NOMO-1 (cell line): Measurements from ENCODE around the gene DHH.
"Not testable (repeated sequence)": the region's sequence is repeated elsewhere in the genome, so short reads cannot be mapped to it uniquely, and the experiment has no call there.

Source experiments
- DNase-seq, 2 experiments: peaks; one replicate each; lab custom pipeline; 2025; ENCODE audit not compliant: unreplicated experiment in 2 of 2; lab: John Stamatoyannopoulos, UW

DHH gene

DNA sequence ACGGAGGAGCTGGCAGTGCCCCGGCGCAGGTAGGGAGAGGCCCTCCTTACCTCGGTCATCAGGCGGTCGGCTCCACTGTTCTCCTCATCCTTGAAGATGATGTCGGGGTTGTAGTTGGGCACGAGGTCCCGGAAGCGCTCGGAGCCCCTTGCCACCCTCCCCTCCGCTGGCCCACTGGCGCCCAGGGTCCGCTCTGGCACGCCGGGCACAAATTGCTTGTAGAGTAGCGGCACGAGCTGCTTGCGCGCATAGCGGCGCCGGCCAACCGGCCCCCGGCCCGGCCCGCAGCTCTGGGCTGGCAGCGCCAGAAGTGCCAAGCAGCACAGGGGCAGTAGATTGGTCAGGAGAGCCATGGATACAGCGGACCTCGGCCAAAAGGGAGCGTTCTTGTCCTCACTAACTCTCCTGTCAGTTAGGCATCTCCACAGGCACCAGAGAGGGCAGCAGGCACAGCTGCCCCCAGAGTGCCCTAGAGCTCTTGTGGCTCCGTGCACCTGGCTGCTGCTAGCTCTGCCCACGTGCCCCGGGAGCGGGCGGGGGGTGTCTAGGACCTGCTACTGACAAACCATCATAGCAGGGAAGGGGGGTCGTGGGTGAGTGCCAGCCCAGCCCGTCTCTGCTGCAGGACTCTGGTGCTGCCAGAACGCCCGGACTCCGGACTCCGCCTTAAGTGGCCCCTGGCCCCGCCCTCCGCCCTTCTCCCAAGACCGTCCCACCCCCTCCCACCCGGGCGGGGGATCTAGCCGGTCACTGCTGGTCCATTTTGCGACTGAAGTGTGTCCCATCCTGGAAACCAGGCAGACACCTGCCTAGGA, at the start of gene DHH:
Gene DHH (minus strand): TSS at position 642 of the 815 bp plus-strand sequence. CDS start 289 bp downstream, at position 353.
- DNase-seq = no peak

DNA sequence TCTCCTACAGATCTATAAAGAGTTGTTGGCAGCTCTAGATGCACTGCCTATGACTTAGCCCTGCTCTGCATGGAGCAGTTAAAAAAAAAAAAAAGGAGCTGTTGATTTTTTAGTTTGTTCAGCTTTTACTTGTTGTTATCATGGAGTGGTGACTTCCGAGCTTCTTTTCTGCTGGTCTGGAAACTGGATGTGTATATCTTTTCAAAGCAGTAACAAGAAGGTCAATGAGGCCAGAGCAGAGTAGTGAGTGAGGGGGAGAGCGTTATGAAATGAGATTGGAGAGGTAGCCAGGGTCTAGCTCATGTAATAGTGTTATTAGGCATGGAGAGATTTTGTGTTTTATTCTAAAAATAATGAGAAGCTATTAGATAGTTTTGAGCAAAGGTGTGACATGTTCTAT, 49.8 kb upstream of the DHH start:
- DNase-seq = no peak

DNA sequence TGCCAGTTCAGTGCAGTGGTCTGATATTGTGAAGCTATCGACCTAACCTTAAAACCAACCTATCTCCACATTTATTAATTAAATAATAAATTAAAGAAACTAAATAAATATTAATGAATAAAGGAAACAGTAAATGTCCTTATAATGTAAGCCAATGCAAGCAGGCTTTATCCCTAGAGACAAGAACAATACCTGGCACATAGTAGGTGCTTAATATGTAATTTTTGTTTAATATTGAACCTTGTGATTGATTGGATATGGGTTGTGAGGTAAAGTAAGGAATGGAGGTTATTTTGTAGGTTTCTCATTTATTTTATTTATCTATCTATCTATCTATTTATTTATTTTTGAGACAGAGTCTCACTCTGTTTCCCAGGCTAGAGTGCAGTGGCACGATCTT, 44.4 kb upstream of the DHH start:
- no peak for DNase-seq

DNA sequence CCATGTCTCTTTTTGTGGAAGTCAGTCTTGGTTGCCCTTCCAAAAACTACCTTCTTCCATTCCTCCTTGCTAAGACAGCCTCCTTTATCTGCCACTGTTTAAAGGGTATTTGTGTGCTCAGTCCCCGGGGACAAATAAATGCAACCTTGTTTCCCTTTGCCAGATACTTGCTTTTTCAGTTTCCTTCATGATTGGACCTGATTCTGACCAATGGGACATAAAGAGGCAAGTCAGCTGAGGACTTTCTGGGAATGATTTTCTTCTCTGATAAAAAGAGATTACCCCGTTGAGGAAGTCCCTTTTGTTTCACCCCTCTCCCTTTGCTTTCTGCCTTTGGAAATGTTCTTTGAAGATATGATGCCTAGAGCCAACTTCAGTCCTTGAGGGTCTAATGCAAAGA, 44.0 kb upstream of the DHH start:
- DNase-seq = no peak

DNA sequence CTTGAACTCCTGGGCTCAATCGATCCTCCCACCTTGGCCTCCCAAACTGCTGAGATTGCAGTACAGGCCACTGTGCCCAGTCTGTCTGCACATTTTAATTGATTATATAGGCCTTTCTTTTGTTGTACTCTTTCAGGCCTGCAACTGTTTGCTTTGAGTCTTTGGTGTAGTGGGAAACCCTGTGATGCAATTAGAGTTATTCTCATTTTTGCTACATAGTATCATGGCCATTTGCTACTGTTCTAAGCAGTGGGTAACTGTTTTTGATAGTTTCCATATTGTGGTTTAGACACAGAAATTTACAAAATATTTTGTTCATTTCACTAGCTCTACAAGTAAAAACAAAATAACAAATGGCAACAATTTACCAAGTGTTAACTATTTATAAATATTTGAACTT, 42.9 kb upstream of the DHH start:
- no peak for DNase-seq

DNA sequence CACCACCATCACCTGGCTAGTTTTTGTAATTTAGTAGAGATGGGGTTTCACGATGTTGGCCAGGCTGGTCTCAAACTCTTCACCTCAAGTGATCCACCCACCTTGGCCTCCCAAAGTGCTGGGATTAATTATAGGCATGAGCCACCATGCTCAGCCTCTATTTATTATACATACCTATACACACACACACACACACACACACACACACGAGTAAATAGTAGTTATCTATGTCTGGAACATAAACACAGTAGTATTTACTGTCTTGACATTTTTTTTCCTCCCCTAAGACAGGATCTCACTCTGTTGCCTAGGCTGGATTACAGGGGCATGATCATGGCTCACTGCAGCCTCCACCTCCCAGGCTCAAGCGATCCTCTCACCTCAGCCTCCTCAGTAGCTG, 42.4 kb upstream of the DHH start:
- DNase-seq = not testable (repeated sequence)

DNA sequence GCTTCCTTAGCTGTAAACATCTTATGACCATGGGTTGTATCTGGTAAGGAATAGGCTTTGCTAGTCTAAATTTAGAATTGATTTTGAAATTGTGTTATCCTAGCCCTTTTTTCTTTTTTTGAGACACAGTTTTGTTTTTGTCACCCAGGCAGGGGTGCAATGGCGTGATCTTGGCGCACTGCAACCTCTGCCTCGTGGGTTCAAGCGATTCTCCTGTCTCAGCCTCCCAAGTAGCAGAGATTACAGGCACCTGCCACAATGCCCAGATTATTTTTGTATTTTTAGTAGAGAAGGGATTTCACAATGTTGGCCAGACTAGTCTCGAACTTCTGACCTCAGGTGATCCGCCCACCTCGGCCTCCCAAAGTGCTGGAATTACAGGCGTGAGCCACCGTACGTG, 39.0 kb upstream of the DHH start:
- no peak for DNase-seq

DNA sequence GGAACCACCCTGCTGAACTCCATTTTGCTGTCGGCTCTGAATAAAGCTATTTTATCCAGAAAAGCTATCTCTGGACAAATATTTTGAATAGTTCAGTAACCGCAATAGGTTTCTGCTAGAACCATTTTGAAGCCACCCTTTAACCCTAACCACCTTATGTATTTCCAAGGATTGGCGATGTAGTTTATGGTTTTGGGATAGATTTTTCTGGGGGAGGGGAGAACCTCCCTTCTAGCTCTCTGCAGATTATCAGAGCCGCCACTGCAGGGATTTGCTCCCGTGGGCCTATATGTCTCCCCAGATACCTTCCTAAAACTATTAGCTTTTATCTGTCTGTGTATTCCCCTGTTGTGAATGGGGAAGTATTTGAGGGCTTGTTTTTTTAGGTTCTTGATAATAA, 38.4 kb upstream of the DHH start:
- peak in 1 of 2 experiments; percentile 24 for DNase-seq

DNA sequence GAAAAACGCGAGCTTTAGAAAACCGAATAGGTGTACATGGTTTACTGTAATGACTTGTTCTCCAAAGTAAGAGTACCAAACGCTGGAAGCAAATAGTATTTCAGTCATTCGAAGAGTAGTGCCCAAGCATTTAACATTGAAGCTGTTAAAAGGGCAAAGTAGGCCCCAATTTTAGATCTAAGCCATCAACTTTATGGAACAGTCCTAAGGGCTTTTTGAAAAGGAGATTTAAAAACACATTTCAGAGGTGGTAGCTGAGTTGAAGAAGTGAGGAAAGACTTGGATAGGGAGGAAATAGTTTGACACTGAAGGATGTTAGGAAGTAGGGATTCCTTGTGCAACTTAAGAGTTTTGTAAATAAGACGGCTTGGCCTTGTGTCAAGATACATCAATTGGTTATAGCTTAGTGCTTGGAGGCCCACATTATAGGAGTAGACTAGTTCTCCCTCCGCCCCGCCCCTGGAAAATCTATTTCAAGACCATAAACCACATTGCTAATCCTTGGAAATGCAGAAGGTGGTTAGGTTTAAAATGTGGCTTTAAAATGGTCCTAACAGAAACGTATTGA, 37.4 kb upstream of the DHH start:
- peak in 1 of 2 experiments; percentile 68 for DNase-seq

DNA sequence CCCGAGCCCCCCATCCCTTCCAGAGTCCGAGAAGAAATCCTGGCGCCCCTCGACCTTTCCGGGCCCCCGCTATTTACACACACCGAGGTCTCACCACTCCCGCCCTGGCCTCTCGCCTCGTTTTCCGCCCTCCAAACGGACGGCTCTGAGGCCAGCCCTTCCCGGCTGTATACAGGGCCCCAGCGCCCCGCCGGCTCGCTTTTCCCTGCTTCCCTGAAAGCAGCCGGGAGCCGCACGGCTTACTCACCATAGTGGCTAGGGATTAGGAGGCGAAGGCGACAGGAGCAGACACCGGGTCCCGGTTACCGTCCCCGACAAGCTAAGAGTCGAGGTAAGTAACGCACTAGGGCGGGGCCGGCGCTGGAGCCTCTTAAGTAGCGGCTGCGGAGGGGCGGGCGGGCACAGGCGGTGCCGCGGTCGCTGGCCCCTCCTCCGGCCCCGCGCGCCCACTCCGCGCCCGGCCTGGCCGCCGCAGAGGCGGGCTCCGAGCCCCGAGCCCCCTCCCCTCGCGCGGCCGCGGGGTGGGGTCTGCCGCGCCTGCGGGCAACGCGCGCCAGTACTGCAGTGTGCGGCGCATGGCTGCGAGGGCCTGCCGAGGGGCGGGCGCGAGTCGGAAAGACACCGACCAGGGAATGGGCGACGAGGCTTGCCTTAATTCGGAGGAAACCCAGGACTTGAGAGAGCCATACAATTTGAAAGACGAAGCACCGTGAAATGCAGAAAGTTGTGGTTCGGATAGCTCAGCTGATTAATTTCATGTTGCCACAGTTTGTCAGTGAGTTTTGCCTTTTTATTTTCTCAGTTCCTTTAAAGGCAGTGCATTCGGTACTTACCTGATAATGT, 36.7 kb upstream of the DHH start, which contains the start of gene TUBA1B:
Gene TUBA1B (minus strand): TSS at position 345 of the 843 bp plus-strand sequence. CDS start 95 bp downstream, at position 250.
- DNase-seq = peak; percentile 78 to 95

DNA sequence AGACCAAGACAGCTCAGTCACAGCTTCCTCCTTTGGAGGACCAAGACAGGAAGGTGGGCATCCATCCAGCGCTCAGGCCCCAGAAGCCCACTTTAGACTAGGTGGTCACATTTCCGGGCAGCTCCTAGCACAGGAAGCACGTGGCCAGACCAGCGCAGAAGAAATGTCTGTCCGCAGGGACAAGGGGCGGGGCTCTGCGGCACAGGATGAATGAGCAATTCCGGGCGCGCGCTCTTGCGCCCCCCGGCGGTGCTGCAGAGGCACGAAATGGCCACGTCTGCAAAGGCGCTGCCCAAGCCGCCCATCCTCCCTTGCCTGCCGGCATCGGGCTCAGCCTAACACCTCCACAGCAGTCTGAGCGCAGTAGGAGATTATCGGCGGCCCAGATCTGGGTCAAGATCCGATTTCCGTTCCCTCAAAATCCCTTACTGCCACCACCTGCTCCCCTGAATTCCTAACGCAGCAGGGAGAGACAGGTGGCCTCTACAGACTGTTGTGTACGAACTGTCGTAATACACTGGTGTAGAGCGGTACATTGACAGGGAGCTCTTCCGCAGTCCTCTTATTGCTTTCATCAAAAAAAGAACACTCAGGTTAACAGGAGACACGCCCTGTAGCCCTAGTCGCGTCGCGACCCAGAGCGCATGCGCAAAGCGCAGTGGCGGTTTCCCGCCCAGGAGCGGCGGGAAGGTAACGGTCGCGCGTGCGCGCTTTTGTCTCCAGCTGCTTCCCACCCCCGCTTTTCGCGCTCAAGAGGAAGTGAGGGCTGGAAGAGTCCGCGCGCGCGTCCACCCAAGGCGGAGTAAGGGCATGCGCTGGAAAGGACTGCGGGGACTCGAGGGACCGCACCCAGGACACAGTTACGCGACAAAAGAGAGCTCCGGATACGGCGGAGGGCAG, 35.8 kb upstream of the DHH start:
- DNase-seq = peak; percentile 89 to 94

DNA sequence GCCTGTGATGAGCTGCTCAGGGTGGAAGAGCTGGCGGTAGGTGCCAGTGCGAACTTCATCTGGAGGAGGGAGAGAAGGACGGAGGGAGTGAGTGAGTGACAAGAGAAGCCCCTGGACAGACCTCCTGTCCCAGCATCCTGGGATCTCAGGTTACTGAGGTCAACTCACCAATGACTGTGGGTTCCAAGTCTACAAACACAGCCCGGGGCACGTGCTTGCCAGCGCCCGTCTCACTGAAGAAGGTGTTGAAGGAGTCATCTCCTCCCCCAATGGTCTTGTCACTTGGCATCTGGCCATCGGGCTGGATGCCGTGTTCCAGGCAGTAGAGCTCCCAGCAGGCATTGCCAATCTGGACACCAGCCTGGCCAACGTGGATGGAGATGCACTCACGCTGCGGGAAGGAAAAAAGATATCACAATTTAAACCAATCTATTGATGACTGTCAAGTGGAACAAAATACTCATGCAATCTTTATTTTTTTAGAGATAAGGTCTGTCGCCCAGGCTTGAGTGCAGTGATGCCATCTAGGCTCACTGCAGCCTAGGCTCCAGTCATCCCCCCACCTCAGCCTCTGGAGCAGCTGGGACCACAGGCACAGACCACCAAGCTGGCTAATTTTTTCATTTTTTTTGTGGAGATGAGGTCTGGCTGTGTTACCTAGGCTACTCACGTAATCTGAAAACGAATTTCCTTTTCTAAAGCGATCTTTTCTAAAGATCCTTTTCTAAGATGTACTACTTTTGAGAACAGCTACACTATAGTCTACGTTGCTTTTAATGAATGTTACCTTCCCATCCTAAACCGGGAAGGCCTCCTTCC, 34.9 kb upstream of the DHH start:
- DNase-seq = no peak

DNA sequence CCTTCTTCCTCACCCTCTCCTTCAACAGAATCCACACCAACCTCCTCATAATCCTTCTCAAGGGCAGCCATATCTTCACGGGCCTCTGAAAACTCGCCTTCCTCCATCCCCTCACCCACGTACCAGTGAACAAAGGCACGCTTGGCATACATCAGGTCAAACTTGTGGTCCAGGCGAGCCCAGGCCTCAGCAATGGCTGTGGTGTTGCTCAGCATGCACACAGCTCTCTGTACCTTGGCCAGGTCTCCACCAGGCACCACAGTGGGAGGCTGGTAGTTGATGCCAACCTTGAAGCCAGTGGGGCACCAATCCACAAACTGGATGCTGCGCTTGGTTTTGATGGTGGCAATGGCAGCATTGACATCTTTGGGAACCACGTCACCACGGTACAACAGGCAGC, 33.4 kb upstream of the DHH start:
- not testable (repeated sequence) for DNase-seq

DNA sequence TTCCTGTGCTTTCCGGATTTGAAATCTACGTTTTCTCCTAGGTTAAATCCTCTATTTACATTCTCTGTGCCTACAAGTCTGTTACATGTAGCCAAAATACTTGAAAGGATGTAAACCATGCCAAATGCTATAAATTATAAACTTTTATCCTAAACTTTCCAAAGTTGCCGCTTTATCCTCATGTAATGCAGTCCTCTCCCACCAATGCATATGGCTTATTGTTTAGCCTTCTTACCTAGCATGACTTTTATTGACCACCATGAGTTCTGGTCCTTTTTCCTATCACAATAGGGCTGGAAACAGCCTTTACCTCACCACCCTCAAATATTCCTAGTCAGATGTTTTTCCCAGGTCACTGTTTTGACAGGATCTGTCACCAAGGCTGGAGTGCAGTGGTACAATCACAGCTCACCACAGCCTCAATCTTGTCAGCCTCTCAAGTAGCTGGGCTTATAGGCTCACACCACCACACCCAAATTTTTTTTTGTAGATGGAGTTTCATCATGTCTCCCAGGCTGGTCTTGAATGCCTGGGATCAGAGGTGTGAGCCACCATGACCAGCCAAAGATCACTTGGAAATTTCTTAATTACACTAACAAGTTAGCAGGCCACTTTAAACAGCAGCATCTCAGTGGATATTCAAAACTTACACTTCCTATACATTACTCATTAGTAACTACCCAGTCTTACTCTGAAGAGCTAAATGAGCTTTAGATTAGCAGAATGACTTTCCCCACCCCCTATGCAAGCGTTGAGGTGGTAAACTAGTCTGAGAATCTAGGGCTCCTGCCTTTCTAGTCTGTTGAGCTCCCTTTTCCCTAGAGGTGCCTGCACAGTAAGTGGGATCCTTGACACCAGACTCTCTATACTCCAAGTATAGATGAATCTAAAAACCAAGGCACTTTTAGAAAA, 32.5 kb upstream of the DHH start:
- no peak for DNase-seq

DNA sequence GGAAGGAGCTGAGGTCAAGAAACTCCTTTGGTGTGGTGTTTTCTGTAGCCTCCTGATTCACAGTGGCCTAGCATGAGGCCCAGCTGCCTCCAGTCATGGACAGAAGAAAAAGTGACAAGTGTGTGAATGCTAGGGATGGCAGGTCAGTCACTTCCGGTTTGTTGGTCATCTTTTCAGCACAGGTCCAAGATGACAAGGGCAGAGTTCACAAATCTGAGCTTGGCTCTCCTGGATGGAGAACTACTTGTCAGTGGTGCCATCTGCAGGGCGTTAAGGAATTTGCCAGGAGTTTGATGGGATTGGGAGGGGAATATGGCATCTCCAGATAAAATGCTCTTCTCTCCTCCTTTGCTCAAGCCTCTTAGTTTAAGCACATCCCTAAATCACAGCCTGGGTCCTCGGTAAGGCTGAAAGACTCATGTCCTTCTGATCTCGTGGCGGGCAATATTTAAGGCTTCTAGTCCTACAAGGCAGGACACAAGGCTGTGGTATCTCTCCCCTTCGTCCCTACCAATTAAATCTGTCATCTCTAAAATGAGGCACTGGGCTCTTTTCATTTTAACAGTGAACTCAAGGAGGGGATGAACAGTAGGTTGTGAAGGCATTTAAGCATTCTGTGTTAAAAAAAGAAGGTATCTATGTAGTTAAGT, 26.6 kb upstream of the DHH start:
- DNase-seq = no peak

DNA sequence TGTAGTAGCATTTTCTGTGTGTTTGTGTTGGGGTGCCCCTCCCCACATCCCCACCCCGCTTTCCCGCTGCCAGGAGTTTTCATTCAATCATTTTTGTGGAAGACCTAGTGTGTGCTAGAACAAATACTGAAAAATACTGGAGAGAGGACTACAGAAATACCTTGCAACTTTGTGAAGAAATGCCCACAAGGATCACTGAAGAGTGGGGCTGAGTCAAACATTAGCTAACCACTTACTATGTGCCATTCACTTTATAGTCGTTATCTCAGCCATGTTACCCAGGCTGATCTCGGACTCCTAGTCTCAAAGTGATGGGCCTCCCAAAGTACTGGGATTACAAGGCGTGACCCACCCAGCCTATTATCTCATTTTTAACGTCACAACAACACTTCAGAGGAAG, 16.6 kb upstream of the DHH start:
- no peak for DNase-seq

DNA sequence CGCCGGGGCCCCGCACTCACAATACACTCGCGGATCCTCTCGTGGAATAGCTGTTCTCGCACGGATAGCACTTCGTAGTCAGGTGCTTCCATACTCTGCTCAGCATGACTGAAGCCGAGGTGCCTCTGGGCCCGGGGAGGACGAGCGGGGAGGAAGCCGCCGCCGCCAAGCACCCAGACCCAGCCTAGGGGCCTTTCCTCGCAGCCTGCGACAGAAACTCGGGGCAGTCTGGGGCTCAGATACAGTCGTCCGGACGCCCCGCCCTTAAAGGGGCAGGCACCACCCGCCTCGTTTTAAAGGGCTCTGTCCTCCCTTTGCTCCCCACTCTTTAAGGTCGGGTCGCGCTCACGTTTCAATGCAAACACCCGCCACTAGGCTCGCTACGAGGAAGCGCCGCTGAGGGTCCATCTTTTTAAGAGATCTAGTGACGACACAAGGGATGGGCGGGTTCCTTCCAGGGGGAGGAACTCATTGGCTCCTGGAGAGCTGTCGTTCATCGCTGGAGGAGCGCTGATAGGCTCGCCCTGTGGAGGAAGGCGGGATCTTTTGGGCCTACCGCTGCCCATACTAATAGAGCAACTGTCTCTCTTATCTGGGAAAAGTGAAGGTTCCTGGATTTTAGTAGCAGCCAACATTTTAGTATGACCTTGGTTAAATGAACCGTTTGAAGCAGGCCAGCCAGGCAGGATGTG, 16.0 kb upstream of the DHH start, which contains the start of gene LMBR1L:
Gene LMBR1L (minus strand): TSS at position 384 of the 692 bp plus-strand sequence. CDS start 292 bp downstream, at position 92.
- DNase-seq = peak; percentile 98 to 99
